PC-3 (cell line): ENCODE measurements around the gene CCNK. TPM values are rescaled to one million over a fixed set of nuclear protein-coding genes. Genes with fewer than 3 reads are reported as not detected.

Source experiments
- ATAC-seq: fragments of 200-7000 bp; cut with Tn5 transposase; 2 replicates; pipeline ENCODE4 v1.9.1; 2020; ENCODE audit warnings: mild to moderate bottlenecking, moderate library complexity
- BruUV-seq: library from RNA; stranded (reverse); fragments of 400-500 nt; replicated peaks from 2 replicates; lab custom pipeline; 2021; lab: Mats Ljungman, UMichigan
- CTCF ChIA-PET: fragments of 300-600 bp; sonication (Branson Sonifier 250); formaldehyde crosslinking; loops from one replicate; lab custom pipeline; 2022; ENCODE audit warnings: antibody characterized with exemption; lab: Charles Lee
- POLR2A ChIA-PET: fragments of 300-600 bp; sonication (Branson Sonifier 250); formaldehyde crosslinking; loops from one replicate; lab custom pipeline; 2022; ENCODE audit warnings: antibody characterized with exemption; ENCODE audit not compliant: unreplicated experiment; lab: Charles Lee
- DNase-seq: peaks from one replicate; pipeline ENCODE4 v3.0.0-alpha.2; 2015
- H2AFZ ChIP-seq: fragments of 300-600 bp; sonication (generic); 2 replicates; pipeline ENCODE4 v1.6.0; 2016; ENCODE audit warnings: antibody characterized with exemption, low read length
- H3F3A ChIP-seq: fragments of 300-600 bp; sonication (generic); one replicate; pipeline ENCODE4 v1.6.0; 2017; ENCODE audit warnings: antibody characterized with exemption, low read length, control low read depth, mild to moderate bottlenecking; ENCODE audit not compliant: unreplicated experiment
- H3K27ac ChIP-seq: fragments of 300-600 bp; sonication (generic); 2 replicates; pipeline ENCODE4 v1.5.1; 2016; ENCODE audit warnings: mild to moderate bottlenecking, low read length
- H3K27me3 ChIP-seq: fragments of 300-600 bp; sonication (generic); 2 replicates; pipeline ENCODE4 v1.6.1; 2016; ENCODE audit warnings: low read length, mixed read lengths
- H3K36me3 ChIP-seq: fragments of 300-600 bp; sonication (generic); 2 replicates; pipeline ENCODE4 v1.6.1; 2016; ENCODE audit warnings: low read depth, mixed run types, low read length, mixed read lengths
- H3K4me1 ChIP-seq: fragments of 300-600 bp; sonication (generic); 2 replicates; pipeline ENCODE4 v1.5.1; 2016; ENCODE audit warnings: low read length; ENCODE audit not compliant: insufficient read depth
- H3K4me2 ChIP-seq: fragments of 300-600 bp; sonication (generic); 2 replicates; pipeline ENCODE4 v1.6.0; 2016; ENCODE audit warnings: low read length
- H3K4me3 ChIP-seq: fragments of 300-600 bp; sonication (generic); 2 replicates; pipeline ENCODE4 v1.5.1; 2016; ENCODE audit warnings: mild to moderate bottlenecking, low read length, mixed read lengths
- H3K79me2 ChIP-seq: fragments of 300-600 bp; sonication (generic); 2 replicates; pipeline ENCODE4 v1.6.1; 2017; ENCODE audit warnings: low read length, mixed read lengths
- H3K9ac ChIP-seq: fragments of 300-600 bp; sonication (generic); 2 replicates; pipeline ENCODE4 v1.6.0; 2016; ENCODE audit warnings: mild to moderate bottlenecking, low read length
- H3K9me2 ChIP-seq: fragments of 300-600 bp; sonication (generic); replicated peaks from 2 replicates; pipeline ENCODE4 v1.6.1; 2016; ENCODE audit warnings: mixed run types, low read length, mixed read lengths
- H3K9me3 ChIP-seq: fragments of 300-600 bp; sonication (generic); 2 replicates; pipeline ENCODE4 v1.6.1; 2016; ENCODE audit warnings: low read length, mixed read lengths
- H4K20me1 ChIP-seq: fragments of 300-600 bp; sonication (generic); 2 replicates; pipeline ENCODE4 v1.6.1; 2016; ENCODE audit warnings: low read length, mixed read lengths
- CTCF ChIP-seq: fragments of 300-600 bp; sonication (generic); conservative IDR thresholded peaks from 2 replicates; pipeline ENCODE4 v1.5.1; 2017; ENCODE audit warnings: antibody characterized with exemption, low read depth, mild to moderate bottlenecking, low read length
- EZH2 ChIP-seq: fragments of 300-600 bp; sonication (generic); IDR thresholded peaks from one replicate; pipeline ENCODE4 v1.6.1; 2017; ENCODE audit warnings: antibody characterized with exemption, mild to moderate bottlenecking, low read length; ENCODE audit not compliant: unreplicated experiment
- EZH2phosphoT487 ChIP-seq: fragments of 300-600 bp; sonication (generic); IDR thresholded peaks from 2 replicates; pipeline ENCODE4 v1.6.1; 2018; ENCODE audit warnings: mild to moderate bottlenecking, antibody characterized with exemption, low read length, borderline replicate concordance
- intact Hi-C: fragments of 100-400 bp; cut with micrococcal nuclease; formaldehyde crosslinking; loops from 2 replicates; pipeline ENCODE4 v1.9.0; 2023
- total RNA-seq: library from RNA; depleted of rRNA; stranded (reverse); fragments of >200 nt; gene quantifications from 2 replicates; pipeline ENCODE4 v1.2.3, GENCODE V29; 2014

Gene CCNK
- total RNA-seq, 1 experiment from 2014 or later = 26.2 TPM

- TF ChIP-seq CTCF (no peak), EZH2 (no peak), EZH2phosphoT487 (no peak)
- POLR2A ChIA-PET = no interaction called here
- Histone ChIP-seq H3K9ac (no peak overlapping the region), H3K9me3 (no peaks in the 10 kb centered on the region), H4K20me1 (no peaks in the 10 kb centered on the region), H3K4me2 (no peak overlapping the region), H3K9me2 (no peaks in the 10 kb centered on the region), H3K27ac (no peak overlapping the region), H3K79me2 (peaks cover 40% of the 10 kb centered on the region), H3K4me1 (no peaks in the 10 kb centered on the region), H3K4me3 (no peak overlapping the region), H2AFZ (no peak overlapping the region), H3F3A (no peaks in the 10 kb centered on the region), H3K27me3 (no peaks in the 10 kb centered on the region), H3K36me3 (no peaks in the 10 kb centered on the region)
- CTCF ChIA-PET = no interaction called here
- DNase-seq (no peak), ATAC-seq (no peak)
- intact Hi-C loops = no loop called here
- BruUV-seq = no TSS peak
Observed at GRCh38 chr14:99531251-99532096, 50.3 kb downstream of the CCNK start.

GRCh38 chr14:99532310-99532709 lies 51.1 kb downstream of the CCNK start:
- Histone ChIP-seq H3K27ac (no peak overlapping the region), H3F3A (no peaks in the 10 kb centered on the region), H3K36me3 (no peaks in the 10 kb centered on the region), H3K9ac (no peak overlapping the region), H3K27me3 (no peaks in the 10 kb centered on the region), H3K9me2 (no peaks in the 10 kb centered on the region), H3K79me2 (peaks cover 48% of the 10 kb centered on the region), H3K9me3 (no peaks in the 10 kb centered on the region), H2AFZ (no peak overlapping the region), H3K4me2 (no peak overlapping the region), H4K20me1 (peaks cover 4% of the 10 kb centered on the region; the same call in 1 of the 2 replicates), H3K4me3 (no peak overlapping the region), H3K4me1 (peaks cover 4% of the 10 kb centered on the region)
- ATAC-seq (no peak), DNase-seq (no peak)
- no peak for TF ChIP-seq EZH2phosphoT487
- TF ChIP-seq CTCF = no peak
- no peak for TF ChIP-seq EZH2
- CTCF ChIA-PET = no interaction called here
- no TSS peak for BruUV-seq
- intact Hi-C loops = no loop called here
- POLR2A ChIA-PET = no interaction called here

- TF ChIP-seq EZH2 = no peak
- TF ChIP-seq CTCF = no peak
- TF ChIP-seq EZH2phosphoT487 = no peak
- Histone ChIP-seq H3K9me3 (no peaks in the 10 kb centered on the region), H3K4me2 (no peak overlapping the region), H3K27me3 (no peaks in the 10 kb centered on the region), H3K27ac (no peak overlapping the region), H3K36me3 (no peaks in the 10 kb centered on the region), H3K4me1 (peaks cover 11% of the 10 kb centered on the region), H3K79me2 (peaks cover 66% of the 10 kb centered on the region), H3F3A (no peaks in the 10 kb centered on the region), H3K9me2 (no peaks in the 10 kb centered on the region), H2AFZ (no peak overlapping the region), H4K20me1 (peaks cover 11% of the 10 kb centered on the region; the same call in 1 of the 2 replicates), H3K9ac (no peak overlapping the region), H3K4me3 (no peak overlapping the region)
- BruUV-seq = no TSS peak
- POLR2A ChIA-PET = no interaction called here
- ATAC-seq (no peak), DNase-seq (no peak)
- CTCF ChIA-PET = no interaction called here
- intact Hi-C loops = no loop called here
Observed at GRCh38 chr14:99534333-99534732, 53.1 kb downstream of the CCNK start.
